ENCODE measurements around the gene POLA1.

The POLA1 gene

DNA sequence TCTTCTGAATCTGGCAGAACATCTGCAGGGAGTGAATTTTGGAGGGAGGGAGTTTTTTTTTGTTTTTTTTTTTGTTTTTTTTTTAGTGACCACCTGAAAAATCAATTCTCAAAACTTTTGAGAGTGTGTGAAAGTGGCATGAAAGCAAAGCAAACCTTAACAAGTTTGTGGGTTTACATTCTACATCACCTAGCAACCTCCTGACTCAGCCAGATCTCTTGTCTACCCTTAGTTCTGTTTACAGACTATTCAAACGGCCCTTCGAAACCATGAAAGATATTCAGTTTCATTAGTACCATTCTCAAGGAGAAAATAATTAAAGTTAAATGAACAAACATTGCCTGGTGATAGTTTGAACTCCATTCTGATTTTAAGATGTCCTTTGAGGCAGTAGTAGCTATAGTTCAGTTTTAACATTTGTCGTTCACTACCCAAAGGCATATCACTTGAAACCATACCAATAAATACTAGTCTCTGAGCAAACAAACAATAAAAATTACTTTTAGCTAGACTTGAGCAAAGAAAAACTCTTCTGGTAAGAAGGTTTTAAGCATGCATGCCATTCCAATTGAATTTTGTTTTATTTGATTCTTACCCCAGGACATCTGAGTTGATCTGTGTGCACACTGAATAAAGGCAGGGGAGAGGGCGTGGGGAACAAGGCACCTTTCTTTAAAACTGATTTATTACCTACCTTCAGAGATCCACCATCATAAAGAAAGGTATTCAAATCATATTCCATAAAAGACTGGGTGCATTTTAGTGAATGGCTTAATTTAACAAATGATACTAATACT, 184.3 kb downstream of the POLA1 start:
- H3K27ac ChIP-seq: no peak overlapping the region
- H3K79me2 ChIP-seq: no peaks in the 10 kb centered on the region
- H3K9me3 ChIP-seq (ENCODE audit: control insufficient read depth, low read length): no peaks in the 10 kb centered on the region
- no peak overlapping the region for H2AFZ ChIP-seq
- TF ChIP-seq, protein P1, sequence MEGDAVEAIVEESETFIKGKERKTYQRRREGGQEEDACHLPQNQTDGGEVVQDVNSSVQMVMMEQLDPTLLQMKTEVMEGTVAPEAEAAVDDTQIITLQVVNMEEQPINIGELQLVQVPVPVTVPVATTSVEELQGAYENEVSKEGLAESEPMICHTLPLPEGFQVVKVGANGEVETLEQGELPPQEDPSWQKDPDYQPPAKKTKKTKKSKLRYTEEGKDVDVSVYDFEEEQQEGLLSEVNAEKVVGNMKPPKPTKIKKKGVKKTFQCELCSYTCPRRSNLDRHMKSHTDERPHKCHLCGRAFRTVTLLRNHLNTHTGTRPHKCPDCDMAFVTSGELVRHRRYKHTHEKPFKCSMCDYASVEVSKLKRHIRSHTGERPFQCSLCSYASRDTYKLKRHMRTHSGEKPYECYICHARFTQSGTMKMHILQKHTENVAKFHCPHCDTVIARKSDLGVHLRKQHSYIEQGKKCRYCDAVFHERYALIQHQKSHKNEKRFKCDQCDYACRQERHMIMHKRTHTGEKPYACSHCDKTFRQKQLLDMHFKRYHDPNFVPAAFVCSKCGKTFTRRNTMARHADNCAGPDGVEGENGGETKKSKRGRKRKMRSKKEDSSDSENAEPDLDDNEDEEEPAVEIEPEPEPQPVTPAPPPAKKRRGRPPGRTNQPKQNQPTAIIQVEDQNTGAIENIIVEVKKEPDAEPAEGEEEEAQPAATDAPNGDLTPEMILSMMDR (IDR thresholded peaks at IDR 0.05): no peak
- no peak overlapping the region for H3K9ac ChIP-seq
- H3K4me1 ChIP-seq: no peaks in the 10 kb centered on the region
- H3K36me3 ChIP-seq (ENCODE audit: control insufficient read depth, insufficient read depth, low read length): no peaks in the 10 kb centered on the region
- H3K4me3 ChIP-seq (ENCODE audit: low read depth, low read length): no peak overlapping the region
- no peaks in the 10 kb centered on the region for H3K27me3 ChIP-seq (ENCODE audit: control insufficient read depth, insufficient read depth, low read length)
- no peak overlapping the region for H3K4me2 ChIP-seq (ENCODE audit: low read length)

DNA sequence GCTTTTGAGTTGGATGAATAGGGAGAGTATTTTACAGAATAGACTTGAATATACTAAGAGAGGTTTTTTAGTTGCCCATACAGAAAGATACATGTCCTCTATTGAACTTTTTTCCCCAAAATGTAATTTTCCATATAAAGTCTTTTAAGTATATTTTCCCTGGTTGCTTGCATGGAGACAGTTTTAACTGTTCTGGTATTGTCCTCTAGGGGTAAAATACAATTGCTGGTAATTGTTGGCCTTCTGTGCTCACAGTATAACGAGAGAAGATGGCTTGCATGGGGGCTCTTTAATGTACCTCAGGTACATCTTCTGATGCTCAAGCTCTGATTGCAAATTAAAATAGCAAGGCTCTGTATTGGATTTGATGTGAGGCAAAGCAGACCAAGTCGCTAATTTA, 186.0 kb downstream of the POLA1 start:
- Histone ChIP-seq H3K9me3 (ENCODE audit: control insufficient read depth, low read length) (no peaks in the 10 kb centered on the region), H3K9ac (no peak overlapping the region), H3K27me3 (ENCODE audit: control insufficient read depth, insufficient read depth, low read length) (no peaks in the 10 kb centered on the region), H3K36me3 (ENCODE audit: control insufficient read depth, insufficient read depth, low read length) (no peaks in the 10 kb centered on the region), H3K79me2 (no peaks in the 10 kb centered on the region), H2AFZ (no peak overlapping the region), H3K27ac (no peak overlapping the region), H3K4me1 (no peaks in the 10 kb centered on the region), H3K4me3 (ENCODE audit: low read depth, low read length) (no peak overlapping the region), H3K4me2 (ENCODE audit: low read length) (no peak overlapping the region)
- TF ChIP-seq, protein P1 (IDR thresholded peaks at IDR 0.05): no peak

DNA sequence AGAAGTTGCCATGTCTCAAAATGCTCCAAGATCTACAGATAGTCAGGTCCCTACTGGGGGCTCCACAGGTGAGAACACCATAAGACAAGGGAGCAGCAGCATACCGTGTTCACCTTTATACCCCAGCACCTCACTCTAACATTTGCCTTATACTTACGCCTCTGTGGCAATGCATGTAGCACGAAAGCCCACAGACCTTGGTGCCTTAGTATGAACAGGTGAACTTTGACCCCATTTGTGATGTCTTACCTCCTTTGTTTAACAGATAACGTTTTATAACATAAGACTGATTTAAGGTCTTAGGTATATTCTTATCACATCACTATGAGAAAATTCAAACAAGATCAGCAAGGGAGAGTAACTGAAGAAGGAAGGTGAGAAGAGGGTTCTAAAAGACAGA, 193.2 kb downstream of the POLA1 start:
- H3K4me3 ChIP-seq (ENCODE audit: low read depth, low read length): no peak overlapping the region
- no peaks in the 10 kb centered on the region for H3K4me1 ChIP-seq
- H3K4me2 ChIP-seq (ENCODE audit: low read length): no peak overlapping the region
- H3K9ac ChIP-seq: no peak overlapping the region
- H2AFZ ChIP-seq: no peak overlapping the region
- H3K27ac ChIP-seq: no peak overlapping the region
- TF ChIP-seq, protein P1 (IDR thresholded peaks at IDR 0.05): no peak
- no peaks in the 10 kb centered on the region for H3K27me3 ChIP-seq (ENCODE audit: control insufficient read depth, insufficient read depth, low read length)
- no peaks in the 10 kb centered on the region for H3K79me2 ChIP-seq
- no peaks in the 10 kb centered on the region for H3K9me3 ChIP-seq (ENCODE audit: control insufficient read depth, low read length)
- H3K36me3 ChIP-seq (ENCODE audit: control insufficient read depth, insufficient read depth, low read length): no peaks in the 10 kb centered on the region

DNA sequence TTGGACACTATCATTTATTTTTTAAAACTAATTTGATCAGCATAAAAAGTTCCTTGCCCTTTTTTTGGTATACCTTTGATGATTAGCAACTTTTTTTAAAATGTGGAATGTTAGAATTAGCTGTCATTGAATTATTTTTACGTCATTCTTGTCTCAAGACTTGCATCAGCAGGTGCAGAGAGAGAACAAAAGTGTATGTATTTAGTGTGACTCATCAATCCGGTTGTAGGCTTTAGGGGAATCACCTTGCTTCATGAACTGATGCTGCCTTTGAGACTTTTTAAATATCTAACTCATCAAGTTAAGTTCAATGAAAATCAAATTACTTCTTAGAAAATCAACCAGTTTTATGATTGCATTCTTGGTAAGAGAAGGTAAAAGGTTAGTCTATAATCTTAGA, 197.0 kb downstream of the POLA1 start:
- Histone ChIP-seq H3K79me2 (no peaks in the 10 kb centered on the region), H3K36me3 (ENCODE audit: control insufficient read depth, insufficient read depth, low read length) (no peaks in the 10 kb centered on the region), H3K4me2 (ENCODE audit: low read length) (no peak overlapping the region), H3K4me1 (no peaks in the 10 kb centered on the region), H2AFZ (no peak overlapping the region), H3K9ac (no peak overlapping the region), H3K27ac (no peak overlapping the region), H3K9me3 (ENCODE audit: control insufficient read depth, low read length) (no peaks in the 10 kb centered on the region), H3K27me3 (ENCODE audit: control insufficient read depth, insufficient read depth, low read length) (no peaks in the 10 kb centered on the region), H3K4me3 (ENCODE audit: low read depth, low read length) (no peak overlapping the region)
- TF ChIP-seq, protein P1 (IDR thresholded peaks at IDR 0.05): no peak

DNA sequence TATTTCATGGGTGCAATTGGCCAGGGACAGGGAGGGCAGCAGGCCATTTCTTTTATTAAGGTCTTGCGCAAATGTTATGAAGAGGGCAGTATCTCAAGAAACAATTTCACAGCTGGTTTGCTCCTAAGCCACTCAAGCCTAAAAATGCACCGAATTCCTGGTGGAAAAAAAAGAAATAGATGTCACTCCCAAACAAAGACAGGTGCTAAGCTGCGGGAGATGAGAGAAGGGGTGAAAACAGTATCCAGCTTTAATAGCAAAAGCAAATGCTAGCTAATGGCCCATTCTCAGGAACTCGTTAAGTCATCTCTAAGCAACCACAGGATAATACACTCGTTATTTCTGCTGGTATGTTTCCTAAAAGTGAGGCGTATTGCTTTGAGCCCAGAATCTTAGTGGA, 205.7 kb downstream of the POLA1 start:
- Histone ChIP-seq H3K9me3 (ENCODE audit: control insufficient read depth, low read length) (no peaks in the 10 kb centered on the region), H3K4me2 (ENCODE audit: low read length) (no peak overlapping the region), H3K4me1 (no peaks in the 10 kb centered on the region), H3K79me2 (no peaks in the 10 kb centered on the region), H3K4me3 (ENCODE audit: low read depth, low read length) (no peak overlapping the region), H3K36me3 (ENCODE audit: control insufficient read depth, insufficient read depth, low read length) (no peaks in the 10 kb centered on the region), H2AFZ (no peak overlapping the region), H3K27me3 (ENCODE audit: control insufficient read depth, insufficient read depth, low read length) (no peaks in the 10 kb centered on the region), H3K9ac (no peak overlapping the region), H3K27ac (no peak overlapping the region)
- TF ChIP-seq, protein P1 (IDR thresholded peaks at IDR 0.05): no peak

Measured in parathyroid adenoma (tissue), 2 donors.